Heart left ventricle (tissue), 16 donors: ENCODE measurements around the gene FBXW5. TPM values are rescaled to one million over a fixed set of nuclear protein-coding genes. Genes with fewer than 3 reads are reported as not detected.

Source experiments
- ATAC-seq, 4 donors: fragments of 200-7000 bp; cut with Tn5 transposase; one replicate each; pipeline ENCODE4 v1.9.1; 2020 to 2022; ENCODE audit warnings: moderate library complexity in 4 of 4, mild to moderate bottlenecking in 3 of 4, moderate number of reproducible peaks in 1 of 4
- DNase-seq, 5 donors: peaks; one replicate each; pipeline ENCODE4 v3.0.0-alpha.2; 2020
- H3K27ac ChIP-seq, 12 donors: fragments of 200-600 bp; sonication (generic) in 4 of 12; one replicate each; pipeline versions ENCODE4 v1.5.0 to v1.8.0; 2016 to 2022; ENCODE audit warnings: mild to moderate bottlenecking in 2 of 12
- H3K27me3 ChIP-seq, 9 donors: fragments of 200-600 bp; sonication (generic) in 2 of 9; one replicate each; pipeline versions ENCODE4 v1.5.1 to v1.8.0; 2016 to 2022; ENCODE audit warnings: mild to moderate bottlenecking in 3 of 9
- H3K36me3 ChIP-seq, 9 donors: fragments of 200-600 bp; sonication (generic) in 2 of 9; one replicate each; pipeline versions ENCODE4 v1.5.0 to v1.8.0; 2018 to 2022; ENCODE audit warnings: mild to moderate bottlenecking in 2 of 9
- H3K4me1 ChIP-seq, 12 donors: fragments of 200-600 bp; sonication (generic) in 4 of 12; one replicate each; pipeline versions ENCODE4 v1.5.0 to v1.8.0; 2016 to 2022; ENCODE audit warnings: mild to moderate bottlenecking in 3 of 12
- H3K4me3 ChIP-seq, 12 donors: fragments of 200-600 bp; sonication (generic) in 4 of 12; one replicate each; pipeline versions ENCODE4 v1.5.0 to v1.8.0; 2017 to 2022; ENCODE audit warnings: mild to moderate bottlenecking in 9 of 12, moderate library complexity in 4 of 12
- H3K9me3 ChIP-seq, 12 donors: fragments of 200-600 bp; sonication (generic) in 4 of 12; one replicate each; pipeline versions ENCODE4 v1.5.0 to v1.8.0; 2016 to 2022; ENCODE audit warnings: mild to moderate bottlenecking in 1 of 12
- CTCF ChIP-seq, 12 donors: fragments of 200-600 bp; sonication (generic) in 4 of 12; IDR thresholded peaks; one replicate each; pipeline versions ENCODE4 v1.5.0 to v1.8.0; 2018 to 2022; ENCODE audit warnings: antibody characterized with exemption in 12 of 12, mild to moderate bottlenecking in 5 of 12
- POLR2A ChIP-seq, 2 donors: fragments of 450-650 bp; IDR thresholded peaks; one replicate each; pipeline ENCODE4 v1.6.1; 2017; ENCODE audit warnings: antibody characterized with exemption in 2 of 2, mild to moderate bottlenecking in 2 of 2, moderate library complexity in 2 of 2
- WGBS, 4 donors: extraction: QIAGEN DNeasy Blood & Tissue Kit in 2 of 4; methylation state at CpG; one replicate each; pipeline versions ENCODE4 v1.1.5 to v1.1.7; 2013 to 2018; 5-methylcytosine and 5-hydroxymethylcytosine counted together
- intact Hi-C, 10 donors: fragments of 100-400 bp; cut with DNase I; formaldehyde crosslinking; loops; one replicate each; pipeline versions ENCODE4 v1.11.1 to v1.14.2; 2022
- polyA plus RNA-seq, 2 donors: library from polyadenylated mRNA; stranded (reverse); fragments of 200-250 nt; gene quantifications; one replicate each; pipeline ENCODE4 v1.2.3, GENCODE V29; 2013
- total RNA-seq, 9 donors: library from RNA; depleted of rRNA in 2 of 9; stranded (reverse); fragments of >200 nt in 2 of 9; fragmentation: NEBNext Ultra II Directional in 3 of 9; extraction: Animal tissue kit (Norgen Biotek cat#: 25700) in 3 of 9; gene quantifications; one replicate each; pipeline versions ENCODE4 v1.1.0 to v1.2.4, GENCODE V29; 2016 to 2023
- donor health status: ischemic (EF 13 %, LVEDD 7.1; RV severe dilation, severe dysfunction).
- donor health status: healthy with polysubstance abuse.
- donor health status: DM: no; HTN: yes; CAD: no.
- donor health status: DM: no; HTN: no; CAD: no.
- donor health status: ischemic (EF 25% LVEDD 6.9; RV normal size, moderate dysfunction).
- donor health status: ischemic (EF 25% LVEDD 5.7; RV mildly dilated, moderate dysfunction).
- donor health status: healthy.
- donor health status: DM: yes; HTN: yes; CAD: no.
- donor health status: ischemic (EF 35%, LVEDD 5.7; RV mildly dilated, moderate dysfunction).
- donor health status: nonischemic (EF 11% LVEDD 7.7; RV severe dilation, severe dysfunction).
- donor health status: DM: yes; HTN: yes; CAD: no.
- donor health status: PGD.
- donor health status: ischemic (EF 29% LVEDD 5.4; RV normal size, mild dysfunction).
- donor health status: nonischemic (EF 23%, LVEDD 6.1; RV moderate dilation, normal function).

The FBXW5 gene
- total and polyA plus RNA-seq, 11 donors, result 110 to 388 (median 148) TPM

DNA sequence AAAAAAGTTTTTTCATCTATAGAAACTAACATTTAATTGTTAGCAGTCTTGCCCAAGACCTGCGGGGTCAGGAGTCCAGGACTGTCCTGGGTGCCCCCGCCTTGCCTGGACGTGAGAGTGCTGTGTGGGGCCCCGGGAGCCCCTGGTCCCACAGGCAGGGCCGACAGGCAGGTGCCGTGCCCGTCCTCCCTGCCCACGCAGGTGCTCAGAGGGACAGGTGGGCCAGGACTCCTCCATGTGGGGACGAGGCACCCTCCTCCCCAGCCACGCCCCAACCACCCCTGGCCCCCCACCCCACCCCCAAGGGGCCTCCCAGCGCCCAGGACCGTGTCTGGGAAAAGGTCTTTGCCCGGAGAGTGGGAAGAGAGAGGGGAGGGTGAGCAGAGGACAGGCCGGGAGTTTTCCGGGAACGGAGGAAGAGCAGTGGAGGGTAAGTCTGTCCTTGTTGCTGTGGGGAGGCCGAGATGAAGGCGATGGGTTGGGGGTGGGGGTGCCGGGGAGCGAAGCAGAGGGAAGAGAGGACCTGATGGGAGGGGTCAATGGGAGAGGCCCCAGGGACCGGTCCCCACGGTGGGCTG is 4.8 kb upstream of the FBXW5 start:
- DNase-seq (peak in 1 of 5 donors; percentile 58), ATAC-seq (peak in 1 of 4 donors; percentile 0)

DNA sequence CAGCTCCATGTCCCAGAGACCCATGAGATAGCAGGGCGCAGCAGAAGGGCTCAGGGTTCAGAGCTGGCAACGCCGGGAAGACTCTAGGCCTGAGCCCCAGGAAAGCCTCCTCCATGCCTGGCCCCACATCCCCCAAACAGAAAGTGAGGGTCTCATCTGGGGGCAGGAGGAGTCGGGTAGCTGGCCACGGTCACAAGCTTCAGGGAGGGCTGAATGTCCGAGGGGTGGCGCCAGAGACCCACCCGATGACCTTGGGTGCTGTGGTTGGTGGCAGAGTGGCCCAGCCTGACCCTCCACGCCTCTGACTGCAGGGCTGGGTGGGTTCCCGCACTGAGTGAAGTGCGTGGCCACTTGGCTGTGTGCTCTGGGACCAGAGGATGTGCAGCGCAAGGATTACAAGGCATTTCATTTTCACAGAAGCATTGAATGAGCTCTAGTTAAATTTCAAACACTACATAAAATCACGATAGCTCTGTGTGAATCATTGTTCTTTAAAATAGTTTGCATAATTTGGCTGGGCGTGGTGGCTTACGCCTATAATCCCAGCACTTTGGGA is 3.5 kb upstream of the FBXW5 start:
- peak; percentile 73 to 86 (median 77) for DNase-seq
- no peaks in the 10 kb centered on the region for H3K27me3 ChIP-seq
- H3K27ac ChIP-seq, result peak overlapping the region in 8 of 12 donors; percentile 1 to 92 (median 52)
- H3K9me3 ChIP-seq, result no peaks in the 10 kb centered on the region
- peaks cover 2 to 68% (median 34%) of the 10 kb centered on the region in 12 donors for H3K4me1 ChIP-seq
- 22 to 30% (median 27%) methylated on average over 10 to 15 of the region's 15 CpGs for WGBS, 4 donors
- TF ChIP-seq CTCF (IDR thresholded peaks at IDR 0.05), result peak; percentile 41 to 77 (median 69)
- no peak for TF ChIP-seq POLR2A (IDR thresholded peaks at IDR 0.05)
- peak in 1 of 4 donors; percentile 40 for ATAC-seq
- H3K4me3 ChIP-seq, result no peak overlapping the region
- peaks cover 0 to 4% (median 1%) of the 10 kb centered on the region in 9 donors for H3K36me3 ChIP-seq
- intact Hi-C loops, result loop anchor here (1.0 to 5.0 kb wide), 10 partner anchors 34 to 156 kb away; partner anchors contain the start of genes PAXX (in 3 of the 10), ABCA2 (in 1 of the 10), CLIC3 (in 1 of the 10) and FUT7 (in 1 of the 10)

More for the DNA sequence above, 4.8 kb upstream of the FBXW5 start:
- Histone ChIP-seq H3K27ac (peak overlapping the region; percentile 71 to 98 (median 90)), H3K27me3 (no peaks in the 10 kb centered on the region), H3K9me3 (no peaks in the 10 kb centered on the region), H3K4me1 (peaks cover 0 to 60% (median 27%) of the 10 kb centered on the region in 12 donors), H3K4me3 (peak overlapping the region; percentile 35 to 75 (median 71)), H3K36me3 (no peaks in the 10 kb centered on the region)
- TF ChIP-seq CTCF (IDR thresholded peaks at IDR 0.05), result no peak
- 2 to 21% (median 16%) methylated on average over 12 to 22 of the region's 22 CpGs for WGBS, 4 donors
- intact Hi-C loops, result loop anchor here in 8 of 10 donors (1.0 to 5.0 kb wide), 9 partner anchors 28 to 157 kb away; partner anchors contain the start of genes PAXX (in 3 of the 8), ABCA2 (in 1 of the 8), CLIC3 (in 1 of the 8) and FUT7 (in 1 of the 8)

GRCh38 chr9:136947028-136947891 is 2.7 kb upstream of the FBXW5 start:
- Histone ChIP-seq H3K4me3 (no peak overlapping the region), H3K4me1 (peaks cover 4 to 68% (median 38%) of the 10 kb centered on the region in 12 donors), H3K27me3 (no peaks in the 10 kb centered on the region), H3K9me3 (no peaks in the 10 kb centered on the region), H3K27ac (peak overlapping the region in 8 of 12 donors; percentile 1 to 92 (median 52)), H3K36me3 (peaks cover 1 to 12% (median 9%) of the 10 kb centered on the region in 9 donors)
- no peak for ATAC-seq
- DNase-seq, result peak in 2 of 5 donors; percentile 29 to 63
- TF ChIP-seq POLR2A (IDR thresholded peaks at IDR 0.05) (no peak), CTCF (IDR thresholded peaks at IDR 0.05) (no peak)
- 57 to 72% (median 58%) methylated on average over 20 to 26 of the region's 26 CpGs for WGBS, 4 donors
- intact Hi-C loops, result loop anchor here in 8 of 10 donors (2.0 to 5.0 kb wide), 9 partner anchors 35 to 155 kb away; partner anchors contain the start of genes PAXX (in 3 of the 8), ABCA2 (in 1 of the 8), CLIC3 (in 1 of the 8) and FUT7 (in 1 of the 8)
